ENCODE measurements around the gene GPSM3. TPM values are rescaled to one million over a fixed set of nuclear protein-coding genes. Genes with fewer than 3 reads are reported as not detected.

The GPSM3 gene
- total RNA-seq, 1 experiment from 2014 or later, result 11.8 TPM

DNA sequence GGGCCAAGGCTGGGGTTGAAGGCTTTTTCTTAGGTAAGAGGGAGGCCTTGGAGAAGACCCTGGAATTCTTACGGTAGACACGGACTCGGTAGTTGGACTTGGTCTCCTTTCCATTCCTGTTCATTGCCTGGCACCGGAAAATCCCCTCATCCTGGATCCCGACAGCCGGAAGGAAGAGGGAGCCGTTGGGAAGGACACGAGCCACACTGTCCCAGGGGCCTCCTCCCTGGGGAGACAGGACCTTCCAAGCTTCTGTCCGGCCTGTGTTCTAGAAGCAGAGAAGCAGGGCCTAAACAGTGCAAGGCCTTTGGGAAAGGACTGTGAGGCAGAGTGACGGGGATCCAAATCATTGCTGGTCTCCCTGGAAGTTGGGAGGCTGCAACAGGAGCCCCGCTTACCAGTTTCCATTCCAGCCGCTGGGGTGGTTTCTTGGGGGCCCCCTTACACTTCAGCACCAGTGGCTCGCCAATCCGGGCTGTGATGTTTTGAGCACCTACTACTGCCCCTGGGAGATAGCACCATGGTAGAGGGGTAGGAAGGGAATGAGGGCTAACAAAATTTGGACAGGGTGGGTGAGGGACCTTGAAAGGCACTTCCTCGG lies 8.9 kb downstream of the GPSM3 start:
- Histone ChIP-seq H3K4ac (ENCODE audit: low read depth, low read length) (no peak overlapping the region), H3K14ac (ENCODE audit: insufficient read depth, low read length) (no peak overlapping the region), H4K91ac (ENCODE audit: insufficient read length, low read depth, low read length) (no peak overlapping the region), H2BK5ac (ENCODE audit: insufficient read length, low read length) (no peak overlapping the region), H2BK20ac (ENCODE audit: low read depth, low read length, poor library complexity, severe bottlenecking) (no peak overlapping the region), H3T11ph (ENCODE audit: low read length) (no peak overlapping the region), H3K79me1 (ENCODE audit: insufficient read depth, low read depth, low read length, poor library complexity, severe bottlenecking) (no peaks in the 10 kb centered on the region), H2AFZ (ENCODE audit: low read length) (no peak overlapping the region), H3K9ac (ENCODE audit: extremely low read depth, insufficient read length, low read length) (no peak overlapping the region), H3K23ac (ENCODE audit: insufficient read length, low read depth, low read length) (no peak overlapping the region), H3K18ac (ENCODE audit: insufficient read length, low read depth, low read length) (no peak overlapping the region), H3K4me1 (ENCODE audit: insufficient read depth, low read length) (no peaks in the 10 kb centered on the region), H2BK12ac (ENCODE audit: insufficient read length, low read depth, low read length) (no peak overlapping the region), H2BK120ac (ENCODE audit: low read depth, low read length, poor library complexity, severe bottlenecking) (no peak overlapping the region), H3K56ac (ENCODE audit: insufficient read length, low read depth, low read length) (no peak overlapping the region), H3K27ac (ENCODE audit: insufficient read length, low read depth, low read length) (no peak overlapping the region), H4K8ac (replicated peaks; ENCODE audit: insufficient read length, low read depth, low read length) (no peak overlapping the region), H2AK5ac (ENCODE audit: insufficient read length, low read length) (no peak overlapping the region), H2BK15ac (ENCODE audit: low read depth, low read length) (no peak overlapping the region), H4K5ac (ENCODE audit: insufficient read length, low read depth, low read length) (no peak overlapping the region), H3K27me3 (ENCODE audit: insufficient read depth, low read length) (no peaks in the 10 kb centered on the region), H3K9me3 (ENCODE audit: control insufficient read depth, low read depth, low read length) (no peaks in the 10 kb centered on the region), H3K79me2 (ENCODE audit: insufficient read depth, low read length) (peaks cover 4% of the 10 kb centered on the region; the same call in 1 of the 2 replicates), H3K4me2 (ENCODE audit: insufficient read depth, insufficient read length, low read length) (no peak overlapping the region), H3K23me2 (ENCODE audit: insufficient read length, low read depth, low read length, poor library complexity, severe bottlenecking) (peaks cover 5% of the 10 kb centered on the region), H4K20me1 (ENCODE audit: control insufficient read depth, insufficient read depth, insufficient read length) (no peaks in the 10 kb centered on the region)
- H3K27me3 Mint-ChIP-seq (ENCODE audit: low read depth), result no peaks in the 10 kb centered on the region; the same call in 1 of the 2 replicates
- no peak for TF ChIP-seq CTCF (conservative IDR thresholded peaks at IDR 0.05)
- peaks cover 18 to 32% of the 10 kb centered on the region in 2 experiments for H3K4me1 Mint-ChIP-seq
- WGBS (ENCODE audit: extremely low coverage, insufficient read length, low lambda C conversion rate), result no CpG with 5 or more reads among the region's 15 CpGs
- DNase-seq, result no peak
- no peak overlapping the region; a peak in 2 of 7 replicates for H3K27ac Mint-ChIP-seq
- no peak overlapping the region for H3K4me3 Mint-ChIP-seq
- H3K9me3 Mint-ChIP-seq, result no peaks in the 10 kb centered on the region; a peak in 1 of 5 replicates
- peaks cover 34 to 82% (median 68%) of the 10 kb centered on the region in 3 experiments for H3K36me3 Mint-ChIP-seq (ENCODE audit: insufficient read depth in 1 of 3, low read depth in 3 of 3)

Measured in H9 (cell line).